Adipocyte (in vitro differentiated cells): Measurements from ENCODE around the gene C4orf33.
A peak's percentile ranks its signal among the peaks of the same experiment; 100 is the strongest.

Source experiments
- DNase-seq: peaks from one replicate; pipeline ENCODE4 v3.0.0-alpha.2; 2015; ENCODE audit warnings: low read depth
- H3K27me3 ChIP-seq: replicated peaks from 2 replicates; pipeline ENCODE4 v1.7.0; 2013; ENCODE audit warnings: mild to moderate bottlenecking, low read length, moderate library complexity; ENCODE audit not compliant: control insufficient read depth, insufficient read depth
- H3K36me3 ChIP-seq: 2 replicates; pipeline ENCODE4 v1.7.0; 2013; ENCODE audit warnings: low read length, mild to moderate bottlenecking, moderate library complexity; ENCODE audit not compliant: control insufficient read depth, insufficient read depth, severe bottlenecking
- H3K4me1 ChIP-seq: 2 replicates; pipeline ENCODE4 v1.7.0; 2013; ENCODE audit warnings: mild to moderate bottlenecking, low read length, moderate library complexity; ENCODE audit not compliant: control insufficient read depth, insufficient read depth
- H3K4me3 ChIP-seq: 2 replicates; pipeline ENCODE4 v1.7.0; 2013; ENCODE audit warnings: mild to moderate bottlenecking, low read length, moderate library complexity
- H3K9ac ChIP-seq: 2 replicates; pipeline ENCODE4 v1.7.0; 2013; ENCODE audit warnings: mild to moderate bottlenecking, low read length, moderate library complexity
- H3K9me3 ChIP-seq: 2 replicates; pipeline ENCODE4 v1.7.0; 2013; ENCODE audit warnings: mild to moderate bottlenecking, low read length, moderate library complexity; ENCODE audit not compliant: control insufficient read depth

C4orf33 gene

DNA sequence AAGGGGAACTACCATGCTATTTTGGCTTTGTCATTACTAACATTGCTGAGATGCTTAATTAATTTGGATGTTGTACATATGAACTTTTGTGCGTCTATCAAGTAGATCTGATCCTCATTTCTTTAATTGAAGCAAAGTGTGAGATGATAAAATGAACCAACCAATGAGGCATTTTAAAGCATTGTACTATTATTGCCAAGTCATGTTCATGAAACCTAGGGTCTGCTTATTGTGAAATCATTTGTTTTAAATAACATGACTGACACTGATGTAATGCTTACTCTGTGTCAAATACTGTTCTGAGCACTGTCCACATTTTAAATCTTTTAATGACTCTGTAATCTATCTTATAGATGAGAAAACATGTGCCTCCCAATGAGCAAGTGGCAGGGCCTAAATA lies 57.7 kb downstream of the C4orf33 start:
- no peaks in the 10 kb centered on the region for H3K36me3 ChIP-seq
- peak; percentile 16 for DNase-seq

DNA sequence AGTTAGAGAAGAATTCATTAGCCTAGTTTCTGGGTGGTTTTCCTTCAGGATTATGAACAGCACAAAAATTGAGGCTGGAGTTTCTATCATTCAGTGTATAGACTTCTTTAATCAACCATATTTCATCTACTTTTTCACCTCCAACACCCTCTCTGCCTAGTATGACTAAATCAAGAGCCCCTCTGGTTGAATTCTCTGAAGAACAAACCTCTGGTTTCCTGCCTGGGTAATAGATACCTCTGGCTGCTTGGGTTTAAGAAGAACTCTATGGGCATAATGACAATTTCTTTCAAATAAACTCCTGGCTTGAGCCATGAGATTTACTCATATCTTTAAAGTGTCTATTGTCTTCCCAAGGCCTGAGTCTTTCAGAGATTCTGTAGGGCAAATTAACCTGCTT lies 66.5 kb downstream of the C4orf33 start:
- H3K9me3 ChIP-seq: peaks cover 6% of the 10 kb centered on the region
- DNase-seq: no peak
- no peaks in the 10 kb centered on the region for H3K36me3 ChIP-seq
- no peaks in the 10 kb centered on the region for H3K4me1 ChIP-seq
- no peak overlapping the region for H3K4me3 ChIP-seq
- H3K27me3 ChIP-seq: no peaks in the 10 kb centered on the region
- no peak overlapping the region for H3K9ac ChIP-seq

More for the DNA sequence above, 57.7 kb downstream of the C4orf33 start:
- H3K9ac ChIP-seq: no peak overlapping the region
- H3K27me3 ChIP-seq: no peaks in the 10 kb centered on the region
- H3K9me3 ChIP-seq: no peaks in the 10 kb centered on the region
- no peak overlapping the region for H3K4me3 ChIP-seq
- no peaks in the 10 kb centered on the region for H3K4me1 ChIP-seq

DNA sequence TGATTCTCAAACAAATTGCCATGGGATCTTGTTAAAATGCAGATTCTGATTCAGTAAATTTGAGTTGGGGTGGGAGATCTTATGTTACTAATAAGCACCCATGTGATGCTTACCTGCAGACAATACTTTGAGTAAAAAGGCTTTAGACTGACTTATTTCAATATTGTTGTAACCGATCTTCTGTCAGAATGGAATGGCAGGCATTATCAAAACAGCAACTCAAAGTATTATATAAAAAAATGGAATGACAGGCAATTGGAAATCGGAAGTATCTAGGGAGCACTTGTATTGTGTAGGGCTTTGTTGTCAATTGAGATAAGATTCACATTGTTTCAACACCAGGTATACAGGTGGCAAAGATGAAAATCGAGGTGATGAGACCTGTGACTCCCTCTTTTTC lies 67.5 kb downstream of the C4orf33 start:
- no peaks in the 10 kb centered on the region for H3K4me1 ChIP-seq
- H3K36me3 ChIP-seq: no peaks in the 10 kb centered on the region
- H3K9me3 ChIP-seq: peaks cover 6% of the 10 kb centered on the region
- DNase-seq: no peak
- H3K9ac ChIP-seq: no peak overlapping the region
- no peaks in the 10 kb centered on the region for H3K27me3 ChIP-seq
- no peak overlapping the region for H3K4me3 ChIP-seq

DNA sequence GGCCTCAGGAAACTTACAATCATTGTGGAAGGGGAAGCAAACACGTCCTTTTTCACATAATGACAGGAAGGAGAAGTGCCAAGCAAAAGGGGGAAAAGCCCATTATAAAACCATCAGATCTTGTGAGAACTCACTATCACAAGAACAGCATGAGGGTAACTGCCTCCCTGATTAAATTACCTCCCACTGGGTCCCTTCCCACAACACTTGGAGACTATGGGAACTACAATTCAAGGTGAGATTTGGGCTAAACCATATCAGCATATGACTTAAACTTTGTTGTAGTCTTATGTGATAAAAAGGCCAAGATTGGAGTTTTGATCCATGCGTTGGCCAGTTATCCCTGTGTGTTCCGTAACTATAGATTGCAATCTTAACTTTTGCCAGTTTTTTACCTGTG lies 68.3 kb downstream of the C4orf33 start:
- DNase-seq: no peak
- H3K9ac ChIP-seq: no peak overlapping the region
- H3K9me3 ChIP-seq: peaks cover 6% of the 10 kb centered on the region
- no peaks in the 10 kb centered on the region for H3K4me1 ChIP-seq
- no peaks in the 10 kb centered on the region for H3K36me3 ChIP-seq
- H3K4me3 ChIP-seq: no peak overlapping the region
- H3K27me3 ChIP-seq: no peaks in the 10 kb centered on the region
